PC-3 (cell line): ENCODE measurements around the gene TSHZ2. TPM values are rescaled to one million over a fixed set of nuclear protein-coding genes. Genes with fewer than 3 reads are reported as not detected.

Experiments used
- ATAC-seq: fragments of 200-7000 bp; cut with Tn5 transposase; 2 replicates; pipeline ENCODE4 v1.9.1; 2020; ENCODE audit warnings: mild to moderate bottlenecking, moderate library complexity
- BruUV-seq: library from RNA; stranded (reverse); fragments of 400-500 nt; replicated peaks from 2 replicates; lab custom pipeline; 2021; lab: Mats Ljungman, UMichigan
- CTCF ChIA-PET: fragments of 300-600 bp; sonication (Branson Sonifier 250); formaldehyde crosslinking; loops from one replicate; lab custom pipeline; 2022; ENCODE audit warnings: antibody characterized with exemption; lab: Charles Lee
- POLR2A ChIA-PET: fragments of 300-600 bp; sonication (Branson Sonifier 250); formaldehyde crosslinking; loops from one replicate; lab custom pipeline; 2022; ENCODE audit warnings: antibody characterized with exemption; ENCODE audit not compliant: unreplicated experiment; lab: Charles Lee
- DNase-seq: peaks from one replicate; pipeline ENCODE4 v3.0.0-alpha.2; 2015
- H2AFZ ChIP-seq: fragments of 300-600 bp; sonication (generic); 2 replicates; pipeline ENCODE4 v1.6.0; 2016; ENCODE audit warnings: antibody characterized with exemption, low read length
- H3F3A ChIP-seq: fragments of 300-600 bp; sonication (generic); one replicate; pipeline ENCODE4 v1.6.0; 2017; ENCODE audit warnings: antibody characterized with exemption, low read length, control low read depth, mild to moderate bottlenecking; ENCODE audit not compliant: unreplicated experiment
- H3K27ac ChIP-seq: fragments of 300-600 bp; sonication (generic); 2 replicates; pipeline ENCODE4 v1.5.1; 2016; ENCODE audit warnings: mild to moderate bottlenecking, low read length
- H3K27me3 ChIP-seq: fragments of 300-600 bp; sonication (generic); 2 replicates; pipeline ENCODE4 v1.6.1; 2016; ENCODE audit warnings: low read length, mixed read lengths
- H3K36me3 ChIP-seq: fragments of 300-600 bp; sonication (generic); 2 replicates; pipeline ENCODE4 v1.6.1; 2016; ENCODE audit warnings: low read depth, mixed run types, low read length, mixed read lengths
- H3K4me1 ChIP-seq: fragments of 300-600 bp; sonication (generic); 2 replicates; pipeline ENCODE4 v1.5.1; 2016; ENCODE audit warnings: low read length; ENCODE audit not compliant: insufficient read depth
- H3K4me2 ChIP-seq: fragments of 300-600 bp; sonication (generic); 2 replicates; pipeline ENCODE4 v1.6.0; 2016; ENCODE audit warnings: low read length
- H3K4me3 ChIP-seq: fragments of 300-600 bp; sonication (generic); 2 replicates; pipeline ENCODE4 v1.5.1; 2016; ENCODE audit warnings: mild to moderate bottlenecking, low read length, mixed read lengths
- H3K79me2 ChIP-seq: fragments of 300-600 bp; sonication (generic); 2 replicates; pipeline ENCODE4 v1.6.1; 2017; ENCODE audit warnings: low read length, mixed read lengths
- H3K9ac ChIP-seq: fragments of 300-600 bp; sonication (generic); 2 replicates; pipeline ENCODE4 v1.6.0; 2016; ENCODE audit warnings: mild to moderate bottlenecking, low read length
- H3K9me2 ChIP-seq: fragments of 300-600 bp; sonication (generic); replicated peaks from 2 replicates; pipeline ENCODE4 v1.6.1; 2016; ENCODE audit warnings: mixed run types, low read length, mixed read lengths
- H3K9me3 ChIP-seq: fragments of 300-600 bp; sonication (generic); 2 replicates; pipeline ENCODE4 v1.6.1; 2016; ENCODE audit warnings: low read length, mixed read lengths
- H4K20me1 ChIP-seq: fragments of 300-600 bp; sonication (generic); 2 replicates; pipeline ENCODE4 v1.6.1; 2016; ENCODE audit warnings: low read length, mixed read lengths
- EZH2 ChIP-seq: fragments of 300-600 bp; sonication (generic); IDR thresholded peaks from one replicate; pipeline ENCODE4 v1.6.1; 2017; ENCODE audit warnings: antibody characterized with exemption, mild to moderate bottlenecking, low read length; ENCODE audit not compliant: unreplicated experiment
- EZH2phosphoT487 ChIP-seq: fragments of 300-600 bp; sonication (generic); IDR thresholded peaks from 2 replicates; pipeline ENCODE4 v1.6.1; 2018; ENCODE audit warnings: mild to moderate bottlenecking, antibody characterized with exemption, low read length, borderline replicate concordance
- intact Hi-C: fragments of 100-400 bp; cut with micrococcal nuclease; formaldehyde crosslinking; loops from 2 replicates; pipeline ENCODE4 v1.9.0; 2023
- total RNA-seq: library from RNA; depleted of rRNA; stranded (reverse); fragments of >200 nt; gene quantifications from 2 replicates; pipeline ENCODE4 v1.2.3, GENCODE V29; 2014
- TF ChIP-seq, protein P1 (sequence below): fragments of 300-600 bp; sonication (generic); conservative IDR thresholded peaks from 2 replicates; pipeline ENCODE4 v1.5.1; 2017; ENCODE audit warnings: antibody characterized with exemption, low read depth, mild to moderate bottlenecking, low read length

TSHZ2 gene
- total RNA-seq, 1 experiment from 2014 or later: not detected

DNA sequence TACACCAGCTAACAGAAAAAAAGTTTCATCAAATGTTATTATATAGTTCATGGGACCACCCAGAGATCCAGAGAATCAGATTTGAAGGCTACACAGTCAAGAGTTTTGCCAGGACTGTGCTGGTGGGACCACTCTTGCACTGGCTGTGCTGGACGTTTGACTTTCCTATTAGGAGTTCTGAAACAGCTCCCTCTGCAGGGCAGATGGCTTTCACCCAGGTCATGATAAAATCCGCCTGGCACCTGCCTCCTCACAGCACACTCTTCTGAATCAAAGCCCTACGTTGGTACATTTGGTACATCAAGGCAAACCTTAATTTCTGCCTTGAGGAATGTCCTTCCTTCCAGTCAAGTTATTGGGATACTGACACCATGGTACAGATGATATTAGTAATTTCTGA, 319.4 kb downstream of the TSHZ2 start:
- intact Hi-C loops: no loop called here
- ChIA-PET POLR2A (no interaction called here), CTCF (no interaction called here)
- H3K9me3 ChIP-seq: no peaks in the 10 kb centered on the region
- BruUV-seq: no TSS peak
- TF ChIP-seq, protein P1, sequence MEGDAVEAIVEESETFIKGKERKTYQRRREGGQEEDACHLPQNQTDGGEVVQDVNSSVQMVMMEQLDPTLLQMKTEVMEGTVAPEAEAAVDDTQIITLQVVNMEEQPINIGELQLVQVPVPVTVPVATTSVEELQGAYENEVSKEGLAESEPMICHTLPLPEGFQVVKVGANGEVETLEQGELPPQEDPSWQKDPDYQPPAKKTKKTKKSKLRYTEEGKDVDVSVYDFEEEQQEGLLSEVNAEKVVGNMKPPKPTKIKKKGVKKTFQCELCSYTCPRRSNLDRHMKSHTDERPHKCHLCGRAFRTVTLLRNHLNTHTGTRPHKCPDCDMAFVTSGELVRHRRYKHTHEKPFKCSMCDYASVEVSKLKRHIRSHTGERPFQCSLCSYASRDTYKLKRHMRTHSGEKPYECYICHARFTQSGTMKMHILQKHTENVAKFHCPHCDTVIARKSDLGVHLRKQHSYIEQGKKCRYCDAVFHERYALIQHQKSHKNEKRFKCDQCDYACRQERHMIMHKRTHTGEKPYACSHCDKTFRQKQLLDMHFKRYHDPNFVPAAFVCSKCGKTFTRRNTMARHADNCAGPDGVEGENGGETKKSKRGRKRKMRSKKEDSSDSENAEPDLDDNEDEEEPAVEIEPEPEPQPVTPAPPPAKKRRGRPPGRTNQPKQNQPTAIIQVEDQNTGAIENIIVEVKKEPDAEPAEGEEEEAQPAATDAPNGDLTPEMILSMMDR: peak; percentile 64
- TF ChIP-seq EZH2 (no peak), EZH2phosphoT487 (no peak)
- no peak overlapping the region for H3K4me3 ChIP-seq
- peaks cover 48% of the 10 kb centered on the region for H3K27me3 ChIP-seq
- H3K9me2 ChIP-seq: no peaks in the 10 kb centered on the region
- H3K27ac ChIP-seq: no peak overlapping the region
- no peaks in the 10 kb centered on the region for H3K79me2 ChIP-seq
- H3K4me1 ChIP-seq: no peaks in the 10 kb centered on the region
- peak; percentile 43 for DNase-seq
- no peak overlapping the region for H3K4me2 ChIP-seq
- no peaks in the 10 kb centered on the region for H4K20me1 ChIP-seq
- H3K36me3 ChIP-seq: no peaks in the 10 kb centered on the region
- H3K9ac ChIP-seq: no peak overlapping the region
- no peak overlapping the region for H2AFZ ChIP-seq
- no peaks in the 10 kb centered on the region for H3F3A ChIP-seq
- ATAC-seq: no peak

- DNase-seq (no peak), ATAC-seq (no peak)
- peaks cover 46% of the 10 kb centered on the region for H3K27me3 ChIP-seq
- H3K4me3 ChIP-seq: no peak overlapping the region
- no peaks in the 10 kb centered on the region for H4K20me1 ChIP-seq
- H3K36me3 ChIP-seq: no peaks in the 10 kb centered on the region
- intact Hi-C loops: no loop called here
- H3K9me3 ChIP-seq: no peaks in the 10 kb centered on the region
- no peaks in the 10 kb centered on the region for H3K9me2 ChIP-seq
- BruUV-seq: no TSS peak
- POLR2A ChIA-PET: no interaction called here
- H3K9ac ChIP-seq: no peak overlapping the region
- no peaks in the 10 kb centered on the region for H3K79me2 ChIP-seq
- H3F3A ChIP-seq: no peaks in the 10 kb centered on the region
- H2AFZ ChIP-seq: no peak overlapping the region
- TF ChIP-seq EZH2 (no peak), EZH2phosphoT487 (no peak)
- TF ChIP-seq, protein P1: no peak
- no peak overlapping the region for H3K27ac ChIP-seq
- no peak overlapping the region for H3K4me2 ChIP-seq
- CTCF ChIA-PET: no interaction called here
- no peaks in the 10 kb centered on the region for H3K4me1 ChIP-seq
These were observed 320.2 kb downstream of the TSHZ2 start for GRCh38 chr20:53292347-53292746.

DNA sequence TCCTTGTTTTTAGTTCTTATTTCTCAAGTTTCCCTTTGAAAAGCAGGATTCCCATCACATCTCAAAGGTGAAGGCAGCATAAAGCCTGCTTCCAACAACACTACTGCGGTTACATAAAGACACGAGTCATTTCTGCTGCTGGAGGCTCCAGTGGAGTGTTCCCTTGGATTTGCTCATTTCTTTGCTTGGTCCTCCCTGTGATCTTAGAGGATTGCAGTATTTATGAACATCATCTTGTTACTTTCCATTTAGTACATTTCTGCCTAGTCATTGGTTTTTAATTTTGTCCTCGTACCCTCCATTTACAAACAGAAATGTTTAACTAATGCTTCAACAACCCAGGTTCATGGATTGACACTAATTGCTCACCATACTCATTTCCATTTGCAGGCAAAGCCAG, 322.6 kb downstream of the TSHZ2 start:
- Histone ChIP-seq H2AFZ (no peak overlapping the region), H3K9ac (no peak overlapping the region), H3K9me2 (no peaks in the 10 kb centered on the region), H4K20me1 (no peaks in the 10 kb centered on the region), H3K79me2 (no peaks in the 10 kb centered on the region), H3K36me3 (no peaks in the 10 kb centered on the region), H3F3A (no peaks in the 10 kb centered on the region), H3K4me2 (no peak overlapping the region), H3K9me3 (no peaks in the 10 kb centered on the region), H3K4me1 (no peaks in the 10 kb centered on the region), H3K27ac (no peak overlapping the region), H3K4me3 (no peak overlapping the region), H3K27me3 (peaks cover 67% of the 10 kb centered on the region)
- DNase-seq: no peak
- CTCF ChIA-PET: no interaction called here
- BruUV-seq: no TSS peak
- intact Hi-C loops: no loop called here
- no peak for ATAC-seq
- no peak for TF ChIP-seq EZH2phosphoT487
- TF ChIP-seq EZH2: no peak
- TF ChIP-seq, protein P1: no peak
- POLR2A ChIA-PET: no interaction called here
